ENCODE results near the gene POLR2M. TPM values are rescaled to one million over a fixed set of nuclear protein-coding genes. Genes with fewer than 3 reads are reported as not detected.

POLR2M gene
- polyA plus RNA-seq, 1 experiment = 126 TPM

GRCh38 chr15:57665194-57665593 lies 41.3 kb upstream of the POLR2M start:
- Histone ChIP-seq H3K27me3 (ENCODE audit: control insufficient read depth, insufficient read depth, low read length) (no peaks in the 10 kb centered on the region), H3K4me3 (ENCODE audit: low read depth, low read length) (no peak overlapping the region), H3K36me3 (ENCODE audit: control insufficient read depth, insufficient read depth, low read length) (no peaks in the 10 kb centered on the region)
- no peak for DNase-seq (ENCODE audit: low read depth)
- CTCF ChIA-PET = interaction anchor here (0.6 to 1.9 kb wide), 6 partner anchors 12 to 406 kb away, joined by 3 to 5 read pairs (median 4); no protein-coding TSS in a partner anchor
- POLR2A ChIA-PET = interaction anchor here (0.8 kb wide), 1 partner anchor 9 kb away, joined by 5 read pairs; no protein-coding TSS in a partner anchor
- no peak for TF ChIP-seq CTCF (IDR thresholded peaks at IDR 0.05; ENCODE audit: insufficient read depth, low read depth, low read length)

DNA sequence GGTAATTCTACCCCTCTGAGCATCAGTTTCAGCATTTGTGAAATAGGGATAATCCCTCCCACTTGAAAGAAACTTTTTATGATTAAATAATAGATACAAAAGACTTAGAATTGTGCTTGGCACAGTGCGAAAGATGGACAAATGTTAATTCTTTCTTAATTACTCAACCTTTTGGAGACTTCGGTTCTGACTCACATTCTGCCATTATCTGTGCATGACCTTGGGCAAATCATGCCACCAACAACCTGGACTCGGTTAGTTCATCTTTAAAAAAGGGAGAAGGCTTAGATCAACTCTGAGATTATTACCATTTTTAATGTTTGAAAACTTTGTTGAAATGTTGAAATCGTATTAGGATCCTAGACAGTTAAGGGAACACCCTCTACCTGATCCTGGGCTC lies 40.6 kb upstream of the POLR2M start:
- H3K4me3 ChIP-seq (ENCODE audit: low read depth, low read length) = no peak overlapping the region
- TF ChIP-seq CTCF (IDR thresholded peaks at IDR 0.05; ENCODE audit: insufficient read depth, low read depth, low read length) = no peak
- H3K27me3 ChIP-seq (ENCODE audit: control insufficient read depth, insufficient read depth, low read length) = no peaks in the 10 kb centered on the region
- H3K36me3 ChIP-seq (ENCODE audit: control insufficient read depth, insufficient read depth, low read length) = no peaks in the 10 kb centered on the region
- CTCF ChIA-PET = interaction anchor here (0.7 to 1.9 kb wide), 7 partner anchors 24 to 405 kb away, joined by 3 to 5 read pairs (median 4); no protein-coding TSS in a partner anchor
- POLR2A ChIA-PET = no interaction called here
- DNase-seq (ENCODE audit: low read depth) = no peak

DNA sequence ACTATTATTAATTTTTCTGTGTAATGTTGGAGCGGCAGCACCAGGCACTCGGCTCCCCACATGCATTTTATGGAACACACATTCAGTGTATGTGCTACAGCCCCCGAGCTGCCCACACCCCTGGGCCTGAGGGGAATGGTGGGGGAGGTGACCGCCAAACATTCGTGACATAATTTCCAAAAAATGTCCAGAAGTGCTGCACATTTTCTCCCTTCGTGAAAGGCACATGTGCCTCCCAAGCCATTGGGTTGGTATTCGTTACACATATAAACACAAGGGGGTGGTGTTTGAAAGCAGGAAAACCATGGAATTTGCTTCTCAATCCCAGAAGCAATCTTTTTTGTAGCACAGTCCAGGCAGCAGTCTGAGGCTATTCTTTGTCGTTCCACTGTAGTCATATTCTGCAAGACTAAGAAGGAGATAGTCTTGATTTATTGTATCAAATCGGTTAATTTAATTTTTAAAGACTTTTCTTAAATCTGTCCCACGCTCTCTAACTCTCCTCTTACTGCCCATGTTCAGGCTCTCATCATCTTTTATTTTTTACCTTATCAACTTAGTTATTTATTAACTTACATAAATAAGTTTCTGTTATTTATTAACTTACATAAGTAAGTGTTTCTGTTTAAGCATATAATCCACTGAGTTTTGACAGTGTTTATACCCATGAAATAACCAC lies 39.2 kb upstream of the POLR2M start:
- TF ChIP-seq CTCF (IDR thresholded peaks at IDR 0.05; ENCODE audit: insufficient read depth, low read depth, low read length) = peak; percentile 54
- no peaks in the 10 kb centered on the region for H3K27me3 ChIP-seq (ENCODE audit: control insufficient read depth, insufficient read depth, low read length)
- CTCF ChIA-PET = interaction anchor here (0.6 to 2.3 kb wide), 18 partner anchors 8 to 515 kb away, joined by 3 to 11 read pairs (median 4); no protein-coding TSS in a partner anchor
- H3K36me3 ChIP-seq (ENCODE audit: control insufficient read depth, insufficient read depth, low read length) = no peaks in the 10 kb centered on the region
- POLR2A ChIA-PET = no interaction called here
- H3K4me3 ChIP-seq (ENCODE audit: low read depth, low read length) = no peak overlapping the region
- peak; percentile 68 for DNase-seq (ENCODE audit: low read depth)

DNA sequence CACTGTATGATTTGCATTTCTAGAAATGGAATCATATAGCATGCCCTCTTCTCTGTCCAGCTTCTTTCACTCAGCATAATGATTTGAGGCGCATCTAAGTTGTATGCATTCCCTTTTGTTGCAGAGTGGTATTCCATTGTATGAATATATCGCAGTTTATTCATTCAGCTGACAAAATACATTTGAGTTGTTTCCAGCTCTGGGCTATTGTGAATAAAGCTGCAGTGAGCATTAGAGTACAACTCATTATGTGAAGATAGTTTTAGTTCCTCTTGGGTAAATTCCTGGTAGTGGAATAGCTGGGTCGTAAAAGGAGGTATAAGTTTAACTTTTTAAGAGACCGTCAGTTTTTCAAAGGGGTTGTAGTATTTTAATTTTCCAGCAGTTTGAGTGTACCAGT lies 38.5 kb upstream of the POLR2M start:
- H3K27me3 ChIP-seq (ENCODE audit: control insufficient read depth, insufficient read depth, low read length) = no peaks in the 10 kb centered on the region
- H3K4me3 ChIP-seq (ENCODE audit: low read depth, low read length) = no peak overlapping the region
- DNase-seq (ENCODE audit: low read depth) = no peak
- TF ChIP-seq CTCF (IDR thresholded peaks at IDR 0.05; ENCODE audit: insufficient read depth, low read depth, low read length) = no peak
- ChIA-PET CTCF (interaction anchor here (0.7 to 2.3 kb wide), 11 partner anchors 9 to 1123 kb away, joined by 3 to 11 read pairs (median 4); no protein-coding TSS in a partner anchor), POLR2A (no interaction called here)
- H3K36me3 ChIP-seq (ENCODE audit: control insufficient read depth, insufficient read depth, low read length) = no peaks in the 10 kb centered on the region

- CTCF ChIA-PET = no interaction called here
- no peaks in the 10 kb centered on the region for H3K27me3 ChIP-seq (ENCODE audit: control insufficient read depth, insufficient read depth, low read length)
- H3K36me3 ChIP-seq (ENCODE audit: control insufficient read depth, insufficient read depth, low read length) = no peaks in the 10 kb centered on the region
- no peak overlapping the region for H3K4me3 ChIP-seq (ENCODE audit: low read depth, low read length)
- no peak for DNase-seq (ENCODE audit: low read depth)
- POLR2A ChIA-PET = no interaction called here
- TF ChIP-seq CTCF (IDR thresholded peaks at IDR 0.05; ENCODE audit: insufficient read depth, low read depth, low read length) = no peak
Observed at GRCh38 chr15:57671636-57672035, 34.9 kb upstream of the POLR2M start.

All from BJ (cell line).